AG08396 (cell line): ENCODE results near the gene KERA.
"Not testable (repeated sequence)": the region's sequence is repeated elsewhere in the genome, so short reads cannot be mapped to it uniquely, and the experiment has no call there.

ENCODE experiments used
- DNase-seq: peaks from one replicate; pipeline ENCODE4 v3.0.0; 2012; ENCODE audit warnings: low spot score, mixed read lengths

Gene KERA

GRCh38 chr12:91057368-91058165, at the start of gene KERA:
TSS of gene KERA (minus strand) at chr12:91058024. CDS start at chr12:91056281, 1,743 bp downstream.
- no peak for DNase-seq

- DNase-seq = no peak
Measured at GRCh38 chr12:91106283-91106682, 48.5 kb upstream of the KERA start.

- DNase-seq = no peak
Measured at GRCh38 chr12:91105807-91106206, 48.0 kb upstream of the KERA start.

- no peak for DNase-seq
Measured at GRCh38 chr12:91104812-91105466, 47.1 kb upstream of the KERA start.

- DNase-seq = no peak
Measured at GRCh38 chr12:91103624-91104023, 45.8 kb upstream of the KERA start.

GRCh38 chr12:91103101-91103500, 45.3 kb upstream of the KERA start:
- no peak for DNase-seq

GRCh38 chr12:91100906-91101305, 43.1 kb upstream of the KERA start:
- DNase-seq = no peak

GRCh38 chr12:91099836-91100235, 42.0 kb upstream of the KERA start:
- no peak for DNase-seq

- no peak for DNase-seq
Measured at GRCh38 chr12:91099341-91099740, 41.5 kb upstream of the KERA start.

- peak; percentile 65 for DNase-seq
Measured at GRCh38 chr12:91098941-91099340, 41.1 kb upstream of the KERA start.

GRCh38 chr12:91098461-91098860, 40.6 kb upstream of the KERA start:
- DNase-seq = no peak

GRCh38 chr12:91094957-91095356, 37.1 kb upstream of the KERA start:
- no peak for DNase-seq

GRCh38 chr12:91094032-91094662, 36.3 kb upstream of the KERA start:
- DNase-seq = no peak

- DNase-seq = no peak
Measured at GRCh38 chr12:91093341-91093740, 35.5 kb upstream of the KERA start.

GRCh38 chr12:91091916-91092715, 34.3 kb upstream of the KERA start:
- DNase-seq = no peak

GRCh38 chr12:91089953-91090352, 32.1 kb upstream of the KERA start:
- DNase-seq = not testable (repeated sequence)

GRCh38 chr12:91080041-91080440, 22.2 kb upstream of the KERA start:
- DNase-seq = no peak

GRCh38 chr12:91078501-91078900, 20.7 kb upstream of the KERA start:
- DNase-seq = no peak

- no peak for DNase-seq
Measured at GRCh38 chr12:91077228-91077954, 19.6 kb upstream of the KERA start.

GRCh38 chr12:91074851-91075250, 17.0 kb upstream of the KERA start:
- DNase-seq = no peak

GRCh38 chr12:91074154-91074709, 16.4 kb upstream of the KERA start:
- DNase-seq = no peak
